Neural progenitor cell (in vitro differentiated cells): ENCODE data around the gene NEK8.

Experiments used
- CTCF ChIP-seq: fragments of 200-600 bp; sonication (generic); IDR thresholded peaks from 2 replicates; pipeline ENCODE4 v1.5.1; 2017; ENCODE audit warnings: antibody characterized with exemption, mild to moderate bottlenecking
- EZH2 ChIP-seq: fragments of 200-600 bp; sonication (generic); IDR thresholded peaks from 2 replicates; pipeline ENCODE4 v1.6.1; 2017; ENCODE audit warnings: antibody characterized with exemption, mild to moderate bottlenecking, moderate library complexity

GRCh38 chr17:28774206-28774605, 45.6 kb downstream of the NEK8 start:
- TF ChIP-seq CTCF (no peak), EZH2 (no peak)
